Measurements from ENCODE around the gene ABAT.
A peak's percentile ranks its signal among the peaks of the same experiment; 100 is the strongest.

ABAT gene

GRCh38 chr16:8831871-8832716, 157.7 kb downstream of the ABAT start:
- Mint-ChIP-seq H3K4me3 (peak overlapping the region in 1 of 2 donors; percentile 44), H3K4me1 (ENCODE audit: low read depth in 2 of 2) (peaks cover 10 to 17% of the 10 kb centered on the region in 2 donors), H3K27ac (peak overlapping the region in 1 of 2 donors; percentile 21), H3K36me3 (ENCODE audit: insufficient read depth) (peaks cover 15% of the 10 kb centered on the region), H3K27me3 (no peaks in the 10 kb centered on the region), H3K9me3 (no peaks in the 10 kb centered on the region)
- no peak for ATAC-seq (replicated peaks)
- DNase-seq, result no peak

GRCh38 chr16:8832717-8833105, 158.3 kb downstream of the ABAT start:
- DNase-seq (no peak), ATAC-seq (replicated peaks) (no peak)
- peaks cover 10 to 17% of the 10 kb centered on the region in 2 donors for H3K4me1 Mint-ChIP-seq (ENCODE audit: low read depth in 2 of 2)
- H3K36me3 Mint-ChIP-seq (ENCODE audit: insufficient read depth), result peaks cover 15% of the 10 kb centered on the region
- H3K27ac Mint-ChIP-seq, result peak overlapping the region; percentile 21 to 38
- no peaks in the 10 kb centered on the region for H3K27me3 Mint-ChIP-seq
- H3K9me3 Mint-ChIP-seq, result no peaks in the 10 kb centered on the region
- peak overlapping the region; percentile 44 to 55 for H3K4me3 Mint-ChIP-seq

Measured in effector memory CD8-positive, alpha-beta T cell (primary cell).